ENCODE data around the gene CGA.
"Not testable (repeated sequence)": the region's sequence is repeated elsewhere in the genome, so short reads cannot be mapped to it uniquely, and the experiment has no call there.

Gene CGA

GRCh38 chr6:87095087-87095509, at the start of gene CGA:
TSS of gene CGA (minus strand) at chr6:87095106. CDS start at chr6:87088200, 6,906 bp downstream.
- no peak for DNase-seq

- not testable (repeated sequence) for DNase-seq
Observed at GRCh38 chr6:87139927-87140326, 45.0 kb upstream of the CGA start.

- DNase-seq: peak; percentile 65
Observed at GRCh38 chr6:87139236-87139635, 44.3 kb upstream of the CGA start.

- DNase-seq: no peak
Observed at GRCh38 chr6:87136963-87137362, 42.1 kb upstream of the CGA start.

- DNase-seq: no peak
Observed at GRCh38 chr6:87127737-87128136, 32.8 kb upstream of the CGA start.

- DNase-seq: no peak
Observed at GRCh38 chr6:87126501-87126900, 31.6 kb upstream of the CGA start.

- no peak for DNase-seq
Observed at GRCh38 chr6:87124074-87124473, 29.2 kb upstream of the CGA start.

GRCh38 chr6:87122477-87122876, 27.6 kb upstream of the CGA start:
- no peak for DNase-seq

GRCh38 chr6:87118054-87118453, 23.1 kb upstream of the CGA start:
- DNase-seq: no peak

- no peak for DNase-seq
Observed at GRCh38 chr6:87116922-87117321, 22.0 kb upstream of the CGA start.

GRCh38 chr6:87115402-87116135, 20.7 kb upstream of the CGA start:
- no peak for DNase-seq

GRCh38 chr6:87110636-87111035, 15.7 kb upstream of the CGA start:
- DNase-seq: no peak

GRCh38 chr6:87105823-87106222, 10.9 kb upstream of the CGA start:
- DNase-seq: no peak

GRCh38 chr6:87104667-87105066, 9.8 kb upstream of the CGA start:
- no peak for DNase-seq

- no peak for DNase-seq
Observed at GRCh38 chr6:87103977-87104601, 9.2 kb upstream of the CGA start.

GRCh38 chr6:87102151-87102621, 7.3 kb upstream of the CGA start:
- DNase-seq: no peak

GRCh38 chr6:87101067-87101466, 6.2 kb upstream of the CGA start:
- no peak for DNase-seq

GRCh38 chr6:87100216-87100615, 5.3 kb upstream of the CGA start:
- DNase-seq: no peak

- no peak for DNase-seq
Observed at GRCh38 chr6:87099472-87099871, 4.6 kb upstream of the CGA start.

GRCh38 chr6:87094576-87094975, 330 bp downstream of the CGA start:
- DNase-seq: no peak

- DNase-seq: no peak
Observed at GRCh38 chr6:87093651-87094050, 1.3 kb downstream of the CGA start.

- DNase-seq: no peak
Observed at GRCh38 chr6:87093199-87093598, 1.7 kb downstream of the CGA start.

- DNase-seq: no peak
Observed at GRCh38 chr6:87092435-87092834, 2.5 kb downstream of the CGA start.

- no peak for DNase-seq
Observed at GRCh38 chr6:87089135-87089534, 5.8 kb downstream of the CGA start.

- no peak for DNase-seq
Observed at GRCh38 chr6:87088076-87088475, 6.8 kb downstream of the CGA start.
